Spinal cord (tissue), 10 donors: ENCODE measurements around the gene PARVG. TPM values are rescaled to one million over a fixed set of nuclear protein-coding genes. Genes with fewer than 3 reads are reported as not detected.
A peak's percentile ranks its signal among the peaks of the same experiment; 100 is the strongest.

Source experiments
- DNase-seq, 6 donors: peaks; one replicate each; pipeline versions ENCODE4 v3.0.0 to v3.0.0-alpha.2; 2013 to 2015; ENCODE audit warnings: low spot score in 6 of 6, low read depth in 4 of 6
- H3K27ac ChIP-seq: one replicate; pipeline ENCODE4 v1.5.1; 2013; ENCODE audit warnings: low read depth, low read length, control low read depth
- H3K27me3 ChIP-seq: one replicate; pipeline ENCODE4 v1.6.1; 2013; ENCODE audit warnings: low read length; ENCODE audit not compliant: control insufficient read depth, insufficient read depth
- H3K36me3 ChIP-seq: one replicate; pipeline ENCODE4 v1.6.1; 2013; ENCODE audit warnings: low read length; ENCODE audit not compliant: control insufficient read depth, insufficient read depth
- H3K4me1 ChIP-seq: one replicate; pipeline ENCODE4 v1.6.1; 2013; ENCODE audit warnings: low read length; ENCODE audit not compliant: control insufficient read depth, insufficient read depth
- H3K4me3 ChIP-seq: one replicate; pipeline ENCODE4 v1.5.1; 2013; ENCODE audit warnings: low read depth, low read length, control low read depth
- H3K9me3 ChIP-seq: one replicate; pipeline ENCODE4 v1.6.1; 2013; ENCODE audit warnings: low read length; ENCODE audit not compliant: control insufficient read depth, insufficient read depth
- WGBS: methylation state at CpG from one replicate; pipeline ENCODE4 v1.1.5; 2013; ENCODE audit warnings: missing lambda C conversion rate; ENCODE audit not compliant: insufficient coverage; 5-methylcytosine and 5-hydroxymethylcytosine counted together
- polyA plus RNA-seq, 2 donors: library from polyadenylated mRNA; unstranded; fragments of 120-200 nt; gene quantifications; one replicate each; pipeline ENCODE4 v1.2.1, GENCODE V29; 2013; ENCODE audit not compliant: insufficient read length in 2 of 2
- total RNA-seq, 2 donors: library from RNA; depleted of rRNA in 1 of 2; stranded (reverse); fragments of 120-200 nt in 1 of 2; fragments of >200 nt in 1 of 2; gene quantifications; one replicate each; pipeline versions ENCODE4 v1.2.3 to v1.2.4, GENCODE V29; 2013 to 2014
- donor health status: healthy.

PARVG gene
- total and polyA plus RNA-seq, 4 donors: 5.8 to 7.3 (median 6.5) TPM

- WGBS: 76% methylated on average over 3 of the region's 9 CpGs
- no peak for DNase-seq
- no peaks in the 10 kb centered on the region for H3K9me3 ChIP-seq
- H3K4me1 ChIP-seq: peaks cover 6% of the 10 kb centered on the region
- no peak overlapping the region for H3K27ac ChIP-seq
- no peak overlapping the region for H3K4me3 ChIP-seq
- H3K36me3 ChIP-seq: no peaks in the 10 kb centered on the region
- H3K27me3 ChIP-seq: no peaks in the 10 kb centered on the region
Observed at GRCh38 chr22:44191036-44191454, 10.3 kb downstream of the PARVG start.

- WGBS: 87% methylated on average over 6 of the region's 8 CpGs
- no peak overlapping the region for H3K4me3 ChIP-seq
- DNase-seq: no peak
- H3K27ac ChIP-seq: no peak overlapping the region
- H3K9me3 ChIP-seq: no peaks in the 10 kb centered on the region
- H3K36me3 ChIP-seq: no peaks in the 10 kb centered on the region
- no peaks in the 10 kb centered on the region for H3K27me3 ChIP-seq
- peaks cover 12% of the 10 kb centered on the region for H3K4me1 ChIP-seq
Observed at GRCh38 chr22:44192098-44192815, 11.5 kb downstream of the PARVG start.

GRCh38 chr22:44192816-44193534 is 12.2 kb downstream of the PARVG start:
- 77% methylated on average over 7 of the region's 11 CpGs for WGBS
- no peaks in the 10 kb centered on the region for H3K27me3 ChIP-seq
- no peak overlapping the region for H3K4me3 ChIP-seq
- H3K9me3 ChIP-seq: no peaks in the 10 kb centered on the region
- H3K27ac ChIP-seq: no peak overlapping the region
- no peak for DNase-seq
- no peaks in the 10 kb centered on the region for H3K36me3 ChIP-seq
- peaks cover 12% of the 10 kb centered on the region for H3K4me1 ChIP-seq

GRCh38 chr22:44193535-44193891 is 12.8 kb downstream of the PARVG start:
- Histone ChIP-seq H3K9me3 (no peaks in the 10 kb centered on the region), H3K36me3 (no peaks in the 10 kb centered on the region), H3K4me3 (no peak overlapping the region), H3K27me3 (no peaks in the 10 kb centered on the region), H3K4me1 (peaks cover 12% of the 10 kb centered on the region), H3K27ac (no peak overlapping the region)
- DNase-seq: no peak
- 83% methylated on average over 1 of the region's 4 CpGs for WGBS

- no peaks in the 10 kb centered on the region for H3K9me3 ChIP-seq
- H3K36me3 ChIP-seq: no peaks in the 10 kb centered on the region
- DNase-seq: no peak
- 94% methylated on average over 2 of the region's 2 CpGs for WGBS
- no peak overlapping the region for H3K4me3 ChIP-seq
- peaks cover 7% of the 10 kb centered on the region for H3K4me1 ChIP-seq
- no peak overlapping the region for H3K27ac ChIP-seq
- no peaks in the 10 kb centered on the region for H3K27me3 ChIP-seq
Observed at GRCh38 chr22:44194569-44194968, 13.8 kb downstream of the PARVG start.

GRCh38 chr22:44195189-44195871 is 14.6 kb downstream of the PARVG start:
- Histone ChIP-seq H3K9me3 (no peaks in the 10 kb centered on the region), H3K27ac (no peak overlapping the region), H3K27me3 (no peaks in the 10 kb centered on the region), H3K4me3 (no peak overlapping the region), H3K36me3 (no peaks in the 10 kb centered on the region), H3K4me1 (peaks cover 9% of the 10 kb centered on the region)
- 58% methylated on average over 5 of the region's 5 CpGs for WGBS
- DNase-seq: no peak

- no peak overlapping the region for H3K4me3 ChIP-seq
- no peaks in the 10 kb centered on the region for H3K9me3 ChIP-seq
- H3K4me1 ChIP-seq: peaks cover 18% of the 10 kb centered on the region
- H3K27ac ChIP-seq: no peak overlapping the region
- no peaks in the 10 kb centered on the region for H3K36me3 ChIP-seq
- no peak for DNase-seq
- WGBS: 73% methylated on average over 5 of the region's 9 CpGs
- no peaks in the 10 kb centered on the region for H3K27me3 ChIP-seq
Observed at GRCh38 chr22:44196241-44196640, 15.5 kb downstream of the PARVG start.

- Histone ChIP-seq H3K9me3 (no peaks in the 10 kb centered on the region), H3K4me3 (no peak overlapping the region), H3K27me3 (no peaks in the 10 kb centered on the region), H3K4me1 (peaks cover 23% of the 10 kb centered on the region), H3K36me3 (no peaks in the 10 kb centered on the region), H3K27ac (no peak overlapping the region)
- WGBS: 68% methylated on average over 10 of the region's 10 CpGs
- DNase-seq: peak in 1 of 6 donors; percentile 44
Observed at GRCh38 chr22:44196731-44197131, 16.0 kb downstream of the PARVG start.

GRCh38 chr22:44197271-44197670 is 16.5 kb downstream of the PARVG start:
- Histone ChIP-seq H3K27ac (no peak overlapping the region), H3K4me3 (no peak overlapping the region), H3K36me3 (no peaks in the 10 kb centered on the region), H3K9me3 (no peaks in the 10 kb centered on the region), H3K27me3 (no peaks in the 10 kb centered on the region), H3K4me1 (peaks cover 27% of the 10 kb centered on the region)
- DNase-seq: no peak
- WGBS: no CpG with 5 or more reads among the region's 2 CpGs
